HPDE6-E6E7 (cell line): ENCODE data around the gene FBXO8.

Experiments used
- DNase-seq: peaks from one replicate; pipeline ENCODE4 v3.0.0; 2011; ENCODE audit warnings: missing footprints; ENCODE audit errors: extremely low spot score

Gene FBXO8

GRCh38 chr4:174245714-174246113 lies 37.8 kb downstream of the FBXO8 start:
- no peak for DNase-seq

- DNase-seq, result peak; percentile 11
Observed at GRCh38 chr4:174244441-174244840, 39.0 kb downstream of the FBXO8 start.

GRCh38 chr4:174241162-174241561 lies 42.3 kb downstream of the FBXO8 start:
- no peak for DNase-seq

GRCh38 chr4:174236359-174236758 lies 47.1 kb downstream of the FBXO8 start:
- DNase-seq, result no peak

GRCh38 chr4:174230680-174231079 lies 52.8 kb downstream of the FBXO8 start:
- DNase-seq, result no peak

- no peak for DNase-seq
Observed at GRCh38 chr4:174230148-174230547, 53.3 kb downstream of the FBXO8 start.

- no peak for DNase-seq
Observed at GRCh38 chr4:174228988-174229387, 54.5 kb downstream of the FBXO8 start.

GRCh38 chr4:174225349-174226049 lies 58.0 kb downstream of the FBXO8 start:
- no peak for DNase-seq

- no peak for DNase-seq
Observed at GRCh38 chr4:174224550-174224949, 58.9 kb downstream of the FBXO8 start.

- no peak for DNase-seq
Observed at GRCh38 chr4:174222266-174222872, 61.1 kb downstream of the FBXO8 start.

GRCh38 chr4:174218127-174218790 lies 65.2 kb downstream of the FBXO8 start:
- DNase-seq, result no peak

GRCh38 chr4:174217273-174218126 lies 66.0 kb downstream of the FBXO8 start:
- no peak for DNase-seq

- DNase-seq, result no peak
Observed at GRCh38 chr4:174216799-174217272, 66.6 kb downstream of the FBXO8 start.

GRCh38 chr4:174215961-174216680 lies 67.3 kb downstream of the FBXO8 start:
- no peak for DNase-seq

GRCh38 chr4:174215057-174215456 lies 68.4 kb downstream of the FBXO8 start:
- no peak for DNase-seq

- no peak for DNase-seq
Observed at GRCh38 chr4:174214101-174214878, 69.2 kb downstream of the FBXO8 start.

- no peak for DNase-seq
Observed at GRCh38 chr4:174213731-174214100, 69.8 kb downstream of the FBXO8 start.

- DNase-seq, result no peak
Observed at GRCh38 chr4:174212061-174212460, 71.4 kb downstream of the FBXO8 start.

- DNase-seq, result no peak
Observed at GRCh38 chr4:174211622-174212044, 71.8 kb downstream of the FBXO8 start.

- DNase-seq, result no peak
Observed at GRCh38 chr4:174210952-174211490, 72.4 kb downstream of the FBXO8 start.
